Fibroblast of mammary gland (primary cell): ENCODE data around the gene NEDD1.

ENCODE experiments used
- DNase-seq: peaks from one replicate; pipeline ENCODE4 v3.0.0-alpha.2; 2010; ENCODE audit warnings: low read depth
- H3K4me3 ChIP-seq: 2 replicates; pipeline ENCODE4 v1.5.1; 2011; ENCODE audit warnings: low read depth, mild to moderate bottlenecking, low read length, moderate library complexity; ENCODE audit not compliant: control insufficient read depth
- CTCF ChIP-seq: conservative IDR thresholded peaks from 2 replicates; pipeline ENCODE4 v1.5.1; 2011; ENCODE audit warnings: low read depth, low read length, inconsistent platforms; ENCODE audit not compliant: control insufficient read depth, insufficient read depth

Gene NEDD1

GRCh38 chr12:96982671-96983070, 75.6 kb downstream of the NEDD1 start:
- no peak overlapping the region for H3K4me3 ChIP-seq
- DNase-seq, result no peak
- TF ChIP-seq CTCF, result no peak

- no peak overlapping the region for H3K4me3 ChIP-seq
- TF ChIP-seq CTCF, result no peak
- no peak for DNase-seq
Observed at GRCh38 chr12:96985515-96986362, 78.7 kb downstream of the NEDD1 start.

GRCh38 chr12:96986883-96987523, 79.9 kb downstream of the NEDD1 start:
- no peak overlapping the region for H3K4me3 ChIP-seq
- peak; percentile 31 for DNase-seq
- TF ChIP-seq CTCF, result peak; percentile 55

GRCh38 chr12:96988919-96989318, 81.9 kb downstream of the NEDD1 start:
- DNase-seq, result no peak
- H3K4me3 ChIP-seq, result no peak overlapping the region
- no peak for TF ChIP-seq CTCF

- no peak overlapping the region for H3K4me3 ChIP-seq
Observed at GRCh38 chr12:96989916-96990315, 82.9 kb downstream of the NEDD1 start.

GRCh38 chr12:96994900-96995299, 87.8 kb downstream of the NEDD1 start:
- H3K4me3 ChIP-seq, result no peak overlapping the region
- no peak for DNase-seq
- TF ChIP-seq CTCF, result no peak

More at GRCh38 chr12:96989916-96990315, 82.9 kb downstream of the NEDD1 start:
- no peak for DNase-seq
- TF ChIP-seq CTCF, result peak; percentile 5
